ENCODE measurements around the gene SUOX. TPM values are rescaled to one million over a fixed set of nuclear protein-coding genes. Genes with fewer than 3 reads are reported as not detected.

SUOX gene
- total and polyA plus RNA-seq, 2 of the 4 experiments (the other 2 are of a cell fraction) = 17.8 to 19.4 TPM

DNA sequence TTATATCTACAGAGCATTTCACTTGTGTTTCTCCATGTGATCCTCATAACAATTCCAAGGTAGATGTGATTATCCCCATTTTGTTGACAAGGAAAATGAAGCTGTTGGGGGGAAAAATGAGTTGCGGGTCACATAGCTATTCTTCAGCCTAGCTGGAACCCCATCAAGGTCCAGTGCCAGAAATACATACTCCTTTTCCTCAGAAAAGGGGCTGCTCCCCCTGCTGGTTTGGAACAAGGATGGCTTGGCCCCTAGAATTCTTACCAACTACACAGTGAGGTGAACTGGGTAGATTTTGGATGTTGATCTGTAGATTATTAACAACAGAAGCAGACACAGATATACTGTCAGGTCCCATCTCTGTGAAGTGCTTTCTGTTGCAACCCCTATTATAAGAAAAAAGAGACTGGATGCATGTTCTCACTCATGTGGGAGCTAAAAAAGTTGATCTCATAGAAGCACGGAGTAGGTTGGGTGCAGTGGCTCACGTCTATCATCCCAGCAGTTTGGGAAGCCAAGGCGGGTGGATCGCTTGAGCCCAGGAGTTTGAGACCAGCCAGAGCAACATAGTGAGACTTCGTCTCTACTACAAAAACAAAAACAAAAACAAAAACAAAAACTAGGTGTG is 32.7 kb downstream of the SUOX start:
- Histone ChIP-seq H2AK9ac (replicated peaks; ENCODE audit: low read depth, low read length, poor library complexity) (no peak overlapping the region), H3K14ac (replicated peaks; ENCODE audit: low read depth, low read length) (no peak overlapping the region), H3K4me3 (ENCODE audit: insufficient read depth, low read depth, low read length) (no peak overlapping the region), H3K79me1 (ENCODE audit: low read depth in 1 of 2, low read length in 2 of 2) (no peaks in the 10 kb centered on the region), H3K9ac (ENCODE audit: low read depth, low read length) (no peak overlapping the region), H3K23ac (ENCODE audit: low read depth, low read length) (no peak overlapping the region), H2BK5ac (ENCODE audit: low read depth, low read length, poor library complexity, severe bottlenecking) (no peak overlapping the region), H4K8ac (ENCODE audit: low read depth in 2 of 2, low read length in 2 of 2) (no peak overlapping the region), H3K4me1 (ENCODE audit: control insufficient read depth, insufficient read depth, low read length) (peaks cover 2% of the 10 kb centered on the region; the same call in 1 of the 2 replicates), H3K56ac (ENCODE audit: extremely low read depth, insufficient read depth, low read length) (no peak overlapping the region), H4K91ac (ENCODE audit: insufficient read depth, low read depth, low read length) (no peak overlapping the region), H2BK20ac (ENCODE audit: low read depth, low read length) (no peak overlapping the region), H4K5ac (ENCODE audit: low read depth, low read length) (no peak overlapping the region), H2AK5ac (ENCODE audit: low read depth, low read length) (no peak overlapping the region), H3K9me3 (ENCODE audit: control insufficient read depth, insufficient read depth, low read length) (no peaks in the 10 kb centered on the region), H3K18ac (ENCODE audit: low read depth, low read length) (no peak overlapping the region), H3K27me3 (ENCODE audit: control insufficient read depth, insufficient read depth, low read length) (no peaks in the 10 kb centered on the region), H3K36me3 (ENCODE audit: control insufficient read depth, insufficient read depth, low read length) (peaks cover 43% of the 10 kb centered on the region), H2BK15ac (ENCODE audit: low read depth, low read length) (no peak overlapping the region), H4K20me1 (ENCODE audit: insufficient read depth, low read length) (no peaks in the 10 kb centered on the region), H3K4me2 (ENCODE audit: low read depth, low read length) (no peak overlapping the region), H2BK120ac (ENCODE audit: low read depth, low read length) (no peak overlapping the region), H2AFZ (replicated peaks; ENCODE audit: low read length, poor library complexity) (peak overlapping the region; percentile 3), H3K4ac (ENCODE audit: low read depth, low read length) (no peak overlapping the region), H3K9me1 (ENCODE audit: insufficient read depth, low read length) (no peaks in the 10 kb centered on the region), H3K27ac (ENCODE audit: insufficient read depth, low read length) (no peak overlapping the region)
- intact Hi-C loops (cut with micrococcal nuclease) (loop anchor here (1.0 kb wide), 3 partner anchors 8 to 290 kb away; partner anchors contain the start of gene IKZF4), dilution Hi-C loops (cut with HindIII; ENCODE audit: low sequenced_read_pairs, unreplicated experiment) (no loop called here), in situ Hi-C loops (cut with MboI; ENCODE audit: low sequenced_read_pairs) (no loop called here)
- WGBS, 2 experiments (ENCODE audit: extremely low coverage in 2 of 2, insufficient read length in 1 of 2) = no CpG with 5 or more reads among the region's 6 CpGs
- CTCF ChIA-PET = interaction anchor here (0.6 to 1.6 kb wide), 10 partner anchors 8 to 293 kb away, joined by 3 to 11 read pairs (median 4); partner anchors contain the start of gene SUOX
- peak; percentile 67 for DNase-seq
- peak; percentile 96 for ATAC-seq (ENCODE audit: low read depth)
- POLR2A ChIA-PET (ENCODE audit: unreplicated experiment) = no interaction called here
- BruUV-seq (replicated peaks) = no TSS peak
- TF ChIP-seq POLR2A (IDR thresholded peaks at IDR 0.05; ENCODE audit: low read depth, low read length) = no peak
- peak; percentile 72 for TF ChIP-seq RAD21 (IDR thresholded peaks at IDR 0.05; ENCODE audit: low read length)
- peak; percentile 80 for TF ChIP-seq CTCF (conservative IDR thresholded peaks at IDR 0.05; ENCODE audit: low read depth, low read length)
- peak; percentile 88 for TF ChIP-seq SMC3 (IDR thresholded peaks at IDR 0.05; ENCODE audit: low read depth, low read length)

Measured in IMR-90 (cell line).